ENCODE results near the gene ESF1.

ESF1 gene, protein sequence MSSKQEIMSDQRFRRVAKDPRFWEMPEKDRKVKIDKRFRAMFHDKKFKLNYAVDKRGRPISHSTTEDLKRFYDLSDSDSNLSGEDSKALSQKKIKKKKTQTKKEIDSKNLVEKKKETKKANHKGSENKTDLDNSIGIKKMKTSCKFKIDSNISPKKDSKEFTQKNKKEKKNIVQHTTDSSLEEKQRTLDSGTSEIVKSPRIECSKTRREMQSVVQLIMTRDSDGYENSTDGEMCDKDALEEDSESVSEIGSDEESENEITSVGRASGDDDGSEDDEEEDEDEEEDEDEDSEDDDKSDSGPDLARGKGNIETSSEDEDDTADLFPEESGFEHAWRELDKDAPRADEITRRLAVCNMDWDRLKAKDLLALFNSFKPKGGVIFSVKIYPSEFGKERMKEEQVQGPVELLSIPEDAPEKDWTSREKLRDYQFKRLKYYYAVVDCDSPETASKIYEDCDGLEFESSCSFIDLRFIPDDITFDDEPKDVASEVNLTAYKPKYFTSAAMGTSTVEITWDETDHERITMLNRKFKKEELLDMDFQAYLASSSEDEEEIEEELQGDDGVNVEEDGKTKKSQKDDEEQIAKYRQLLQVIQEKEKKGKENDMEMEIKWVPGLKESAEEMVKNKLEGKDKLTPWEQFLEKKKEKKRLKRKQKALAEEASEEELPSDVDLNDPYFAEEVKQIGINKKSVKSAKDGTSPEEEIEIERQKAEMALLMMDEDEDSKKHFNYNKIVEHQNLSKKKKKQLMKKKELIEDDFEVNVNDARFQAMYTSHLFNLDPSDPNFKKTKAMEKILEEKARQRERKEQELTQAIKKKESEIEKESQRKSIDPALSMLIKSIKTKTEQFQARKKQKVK

GRCh38 chr20:13784893-13785715 is at the start of gene ESF1, which contains the start of gene NDUFAF5:
ESF1 (minus strand) TSS chr20:13784919; CDS start chr20:13783140, 1,779 bp downstream.
NDUFAF5 (plus strand) TSS chr20:13785028; CDS start chr20:13785069, 41 bp downstream.
- peak; percentile 97 for DNase-seq

GRCh38 chr20:13831476-13831875 is 46.8 kb upstream of the ESF1 start:
- DNase-seq: no peak

GRCh38 chr20:13825465-13825864 is 40.7 kb upstream of the ESF1 start:
- DNase-seq: no peak

GRCh38 chr20:13824459-13824858 is 39.7 kb upstream of the ESF1 start:
- DNase-seq: no peak

- DNase-seq: peak; percentile 24
Observed at GRCh38 chr20:13822459-13822858, 37.7 kb upstream of the ESF1 start.

DNA sequence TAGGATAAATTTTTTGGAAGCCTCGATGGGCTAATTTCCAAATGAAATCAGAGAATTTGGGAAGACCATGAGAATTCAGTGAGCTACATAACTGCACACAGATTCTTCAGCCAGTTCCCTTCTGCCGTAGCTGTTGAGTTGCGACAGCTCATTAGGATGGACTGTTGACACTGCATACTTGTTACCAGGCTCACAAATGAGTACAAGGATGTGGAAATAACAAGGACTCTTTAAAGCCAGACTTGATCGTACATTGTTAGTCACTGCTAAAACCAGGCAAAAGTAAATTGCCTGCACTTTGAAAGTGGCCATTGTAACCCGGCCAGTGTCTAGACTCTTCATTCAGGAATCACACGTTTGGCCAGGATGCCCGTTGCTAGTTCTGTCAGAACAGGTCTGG is 37.2 kb upstream of the ESF1 start:
- DNase-seq: peak; percentile 25

- DNase-seq: peak; percentile 64
Observed at GRCh38 chr20:13819885-13820645, 35.3 kb upstream of the ESF1 start.

DNA sequence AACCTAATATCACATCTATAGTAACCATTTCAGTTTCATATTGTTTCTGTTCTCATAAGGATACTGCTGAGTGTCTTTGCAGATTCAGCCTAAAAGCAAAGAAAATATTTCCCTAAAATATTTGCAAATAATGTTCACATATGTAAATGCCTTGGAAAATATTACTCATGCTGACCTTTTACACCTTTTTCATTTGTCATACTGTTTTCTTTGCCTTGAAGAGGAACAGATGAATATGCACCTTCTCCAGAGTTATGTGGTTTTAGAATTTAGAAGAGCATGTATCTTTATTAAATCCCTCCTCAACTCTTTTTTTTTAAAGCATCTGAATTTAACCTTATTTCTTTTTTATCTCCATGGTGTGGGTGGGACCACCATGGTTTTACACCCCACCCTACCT is 32.6 kb upstream of the ESF1 start:
- DNase-seq: no peak

GRCh38 chr20:13816757-13817156 is 32.0 kb upstream of the ESF1 start:
- no peak for DNase-seq

- DNase-seq: no peak
Observed at GRCh38 chr20:13814672-13815071, 30.0 kb upstream of the ESF1 start.

GRCh38 chr20:13813910-13814309 is 29.2 kb upstream of the ESF1 start:
- DNase-seq: no peak

GRCh38 chr20:13810446-13810845 is 25.7 kb upstream of the ESF1 start:
- DNase-seq: no peak

- DNase-seq: no peak
Observed at GRCh38 chr20:13809855-13810254, 25.1 kb upstream of the ESF1 start.

DNA sequence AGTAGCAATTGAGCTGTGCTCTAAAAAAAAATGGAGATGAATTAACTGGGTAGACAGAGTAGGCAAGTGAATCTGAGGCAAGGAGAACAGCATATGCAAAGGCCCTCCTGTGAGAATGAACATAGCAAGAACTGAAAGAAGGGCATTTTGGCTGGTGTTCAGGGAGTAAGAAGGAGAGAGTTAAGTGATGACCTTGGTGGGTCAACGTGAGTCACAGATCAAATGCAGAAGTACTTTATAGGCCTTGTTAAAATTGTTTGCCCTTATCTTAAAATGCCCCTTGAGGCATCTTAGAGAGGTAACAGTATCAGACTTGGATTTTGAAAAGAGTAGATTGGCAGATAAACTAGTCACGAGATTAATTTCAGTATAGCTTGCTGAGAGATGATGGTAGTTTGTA is 24.7 kb upstream of the ESF1 start:
- no peak for DNase-seq

- peak; percentile 80 for DNase-seq
Observed at GRCh38 chr20:13800728-13801134, 16.0 kb upstream of the ESF1 start.

DNA sequence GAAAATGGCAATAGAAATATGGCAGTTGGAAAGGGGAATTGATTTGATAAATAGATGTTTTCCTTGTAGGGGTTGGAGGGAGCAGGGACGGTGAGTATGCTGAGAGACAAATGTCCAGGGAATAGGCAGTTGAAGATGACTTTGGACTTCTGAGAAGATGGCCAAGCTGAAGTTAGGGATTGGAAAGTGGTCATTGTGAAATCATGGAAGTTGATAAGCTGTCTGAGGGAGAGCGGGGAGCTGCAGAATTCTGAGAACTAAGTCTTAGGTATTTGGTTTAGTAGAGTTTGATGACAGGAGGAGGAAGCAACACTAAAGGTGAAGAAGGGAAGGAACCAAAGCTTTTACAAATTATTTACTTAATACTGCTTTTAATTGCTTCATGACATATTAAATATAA is 15.3 kb upstream of the ESF1 start:
- DNase-seq: no peak

GRCh38 chr20:13799040-13799439 is 14.3 kb upstream of the ESF1 start:
- DNase-seq: no peak

- DNase-seq: no peak
Observed at GRCh38 chr20:13794667-13795066, 9.9 kb upstream of the ESF1 start.

DNA sequence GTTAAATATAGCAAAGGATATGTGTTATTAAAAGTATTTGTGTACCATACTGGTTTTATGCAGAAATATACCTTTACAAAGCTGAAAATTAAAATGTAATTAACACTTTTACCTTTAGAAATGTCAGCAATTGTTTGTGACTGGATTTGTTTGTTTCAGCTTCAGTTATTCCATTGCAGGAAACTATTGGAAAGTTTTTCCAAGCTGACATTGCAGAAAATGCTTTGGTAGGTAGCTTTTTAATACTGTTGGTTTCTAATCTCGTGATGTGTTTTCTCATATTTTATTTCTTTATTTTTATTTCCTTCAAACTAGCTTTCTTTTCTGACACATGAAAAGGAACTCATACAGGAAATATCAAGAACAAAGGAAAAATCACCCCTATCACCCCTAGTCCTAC is 8.3 kb upstream of the ESF1 start:
- no peak for DNase-seq

- no peak for DNase-seq
Observed at GRCh38 chr20:13791540-13792459, 7.1 kb upstream of the ESF1 start.

DNA sequence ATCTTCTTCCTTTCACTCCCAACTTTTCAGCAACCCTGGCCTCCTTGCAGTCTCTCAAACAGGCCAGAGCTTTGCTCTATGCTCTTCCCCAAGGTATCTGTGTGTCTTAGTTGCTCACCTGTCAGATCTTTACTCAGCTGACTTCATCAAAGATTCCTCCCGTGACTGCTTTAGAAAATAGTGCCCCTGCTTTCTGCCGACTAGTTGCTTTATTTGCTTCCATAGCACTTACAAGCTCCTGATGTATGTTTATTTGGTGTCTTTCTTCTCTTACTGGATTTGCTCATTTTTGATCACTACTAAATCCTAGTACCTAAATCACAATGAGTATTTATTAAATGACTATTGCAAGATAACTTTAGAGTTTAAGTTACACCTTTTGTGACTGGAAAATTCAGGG is 6.0 kb upstream of the ESF1 start:
- no peak for DNase-seq
